Activated CD8-positive, alpha-beta T cell treated with anti-CD3 and anti-CD28 coated beads for 36 hours (primary cell): ENCODE data around the gene A2M. TPM values are rescaled to one million over a fixed set of nuclear protein-coding genes. Genes with fewer than 3 reads are reported as not detected.

Source experiments
- ATAC-seq: fragments of 200-7000 bp; cut with Tn5 transposase; one replicate; pipeline ENCODE4 v1.10.0; 2021; ENCODE audit warnings: mild to moderate bottlenecking, moderate library complexity
- CTCF ChIA-PET: fragments of 350-600 bp; sonication (Branson Sonifier 250); formaldehyde crosslinking; loops from one replicate; lab custom pipeline; 2021; ENCODE audit warnings: antibody characterized with exemption; lab: Charles Lee
- POLR2A ChIA-PET: fragments of 350-600 bp; sonication (Branson Sonifier 250); formaldehyde crosslinking; loops from one replicate; lab custom pipeline; 2021; ENCODE audit warnings: antibody characterized with exemption; lab: Charles Lee
- DNase-seq: peaks from one replicate; pipeline ENCODE4 v3.0.0-alpha.2; 2020
- H3K27ac Mint-ChIP-seq: one replicate; pipeline ENCODE4 v1.8.0; 2021; ENCODE audit warnings: mild to moderate bottlenecking, mixed read lengths
- H3K27me3 Mint-ChIP-seq: one replicate; pipeline ENCODE4 v1.8.0; 2021; ENCODE audit warnings: mixed read lengths
- H3K36me3 Mint-ChIP-seq: one replicate; pipeline ENCODE4 v1.8.0; 2021; ENCODE audit warnings: low read depth, mixed read lengths
- H3K4me1 Mint-ChIP-seq: one replicate; pipeline ENCODE4 v1.8.0; 2021; ENCODE audit warnings: low read depth, mixed read lengths
- H3K4me3 Mint-ChIP-seq: one replicate; pipeline ENCODE4 v1.8.0; 2021; ENCODE audit warnings: mild to moderate bottlenecking, moderate library complexity, mixed read lengths
- H3K9me3 Mint-ChIP-seq: one replicate; pipeline ENCODE4 v1.8.0; 2021; ENCODE audit warnings: mixed read lengths
- intact Hi-C: fragments of 100-400 bp; cut with micrococcal nuclease; formaldehyde crosslinking; loops from one replicate; pipeline ENCODE4 v1.10.0; 2022
- total RNA-seq, 2 experiments: library from RNA; stranded (reverse); gene quantifications; one replicate each; pipeline ENCODE4 v1.2.3, GENCODE V29; 2021
- TF ChIP-seq, protein P1 (sequence below): fragments of 200-600 bp; IDR thresholded peaks from one replicate; pipeline ENCODE4 v1.8.0; 2022; ENCODE audit warnings: antibody characterized with exemption, mild to moderate bottlenecking

The A2M gene
- total RNA-seq, 2 experiments from 2014 or later = not detected

- H3K27me3 Mint-ChIP-seq = no peaks in the 10 kb centered on the region
- no peaks in the 10 kb centered on the region for H3K4me1 Mint-ChIP-seq
- peaks cover 6% of the 10 kb centered on the region for H3K36me3 Mint-ChIP-seq
- ChIA-PET CTCF (interaction anchor here (0.8 to 1.9 kb wide), 2 partner anchors 13 to 22 kb away, joined by 3 to 7 read pairs; no protein-coding TSS in a partner anchor), POLR2A (no interaction called here)
- H3K27ac Mint-ChIP-seq = no peak overlapping the region
- no peak overlapping the region for H3K4me3 Mint-ChIP-seq
- peaks cover 13% of the 10 kb centered on the region for H3K9me3 Mint-ChIP-seq
- no peak for DNase-seq
- TF ChIP-seq, protein P1, sequence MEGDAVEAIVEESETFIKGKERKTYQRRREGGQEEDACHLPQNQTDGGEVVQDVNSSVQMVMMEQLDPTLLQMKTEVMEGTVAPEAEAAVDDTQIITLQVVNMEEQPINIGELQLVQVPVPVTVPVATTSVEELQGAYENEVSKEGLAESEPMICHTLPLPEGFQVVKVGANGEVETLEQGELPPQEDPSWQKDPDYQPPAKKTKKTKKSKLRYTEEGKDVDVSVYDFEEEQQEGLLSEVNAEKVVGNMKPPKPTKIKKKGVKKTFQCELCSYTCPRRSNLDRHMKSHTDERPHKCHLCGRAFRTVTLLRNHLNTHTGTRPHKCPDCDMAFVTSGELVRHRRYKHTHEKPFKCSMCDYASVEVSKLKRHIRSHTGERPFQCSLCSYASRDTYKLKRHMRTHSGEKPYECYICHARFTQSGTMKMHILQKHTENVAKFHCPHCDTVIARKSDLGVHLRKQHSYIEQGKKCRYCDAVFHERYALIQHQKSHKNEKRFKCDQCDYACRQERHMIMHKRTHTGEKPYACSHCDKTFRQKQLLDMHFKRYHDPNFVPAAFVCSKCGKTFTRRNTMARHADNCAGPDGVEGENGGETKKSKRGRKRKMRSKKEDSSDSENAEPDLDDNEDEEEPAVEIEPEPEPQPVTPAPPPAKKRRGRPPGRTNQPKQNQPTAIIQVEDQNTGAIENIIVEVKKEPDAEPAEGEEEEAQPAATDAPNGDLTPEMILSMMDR = no peak
- no peak for ATAC-seq
- intact Hi-C loops = no loop called here
These were observed 29.6 kb downstream of the A2M start for GRCh38 chr12:9086087-9086486.

- no peak overlapping the region for H3K27ac Mint-ChIP-seq
- no peaks in the 10 kb centered on the region for H3K27me3 Mint-ChIP-seq
- no peaks in the 10 kb centered on the region for H3K4me1 Mint-ChIP-seq
- H3K36me3 Mint-ChIP-seq = peaks cover 6% of the 10 kb centered on the region
- CTCF ChIA-PET = no interaction called here
- no peak for ATAC-seq
- peaks cover 13% of the 10 kb centered on the region for H3K9me3 Mint-ChIP-seq
- no peak overlapping the region for H3K4me3 Mint-ChIP-seq
- intact Hi-C loops = no loop called here
- no peak for DNase-seq
- POLR2A ChIA-PET = no interaction called here
- TF ChIP-seq, protein P1 = no peak
These were observed 31.3 kb downstream of the A2M start for GRCh38 chr12:9084417-9084816.

- ChIA-PET CTCF (no interaction called here), POLR2A (no interaction called here)
- Mint-ChIP-seq H3K4me1 (no peaks in the 10 kb centered on the region), H3K4me3 (no peak overlapping the region), H3K27me3 (no peaks in the 10 kb centered on the region), H3K27ac (no peak overlapping the region), H3K36me3 (peaks cover 6% of the 10 kb centered on the region), H3K9me3 (peaks cover 13% of the 10 kb centered on the region)
- DNase-seq (no peak), ATAC-seq (no peak)
- intact Hi-C loops = no loop called here
- TF ChIP-seq, protein P1 = no peak
These were observed 31.9 kb downstream of the A2M start for GRCh38 chr12:9083793-9084192.

GRCh38 chr12:9081667-9082427 is 33.9 kb downstream of the A2M start:
- ChIA-PET CTCF (no interaction called here), POLR2A (no interaction called here)
- peaks cover 13% of the 10 kb centered on the region for H3K9me3 Mint-ChIP-seq
- TF ChIP-seq, protein P1 = no peak
- no peak overlapping the region for H3K4me3 Mint-ChIP-seq
- intact Hi-C loops = no loop called here
- DNase-seq (no peak), ATAC-seq (no peak)
- H3K36me3 Mint-ChIP-seq = peaks cover 6% of the 10 kb centered on the region
- no peaks in the 10 kb centered on the region for H3K4me1 Mint-ChIP-seq
- H3K27me3 Mint-ChIP-seq = no peaks in the 10 kb centered on the region
- H3K27ac Mint-ChIP-seq = no peak overlapping the region

GRCh38 chr12:9079883-9080675 is 35.6 kb downstream of the A2M start:
- POLR2A ChIA-PET = no interaction called here
- Mint-ChIP-seq H3K4me3 (no peak overlapping the region), H3K27me3 (no peaks in the 10 kb centered on the region), H3K4me1 (no peaks in the 10 kb centered on the region), H3K9me3 (peaks cover 13% of the 10 kb centered on the region), H3K27ac (no peak overlapping the region), H3K36me3 (peaks cover 6% of the 10 kb centered on the region)
- TF ChIP-seq, protein P1 = no peak
- no peak for DNase-seq
- intact Hi-C loops = no loop called here
- no peak for ATAC-seq
- CTCF ChIA-PET = interaction anchor here (0.7 to 3.2 kb wide), 3 partner anchors 13 to 70 kb away, joined by 3 to 13 read pairs (median 4); no protein-coding TSS in a partner anchor
